Liver (tissue), 9 donors: ENCODE data around the gene TBC1D24. TPM values are rescaled to one million over a fixed set of nuclear protein-coding genes. Genes with fewer than 3 reads are reported as not detected.

Source experiments
- DNase-seq: peaks from one replicate; pipeline ENCODE4 v3.0.0-alpha.2; 2017; ENCODE audit warnings: low spot score
- H3K27ac ChIP-seq, 2 donors: one replicate each; pipeline ENCODE4 v1.7.0; 2013; ENCODE audit warnings: inconsistent platforms in 2 of 2, low read length in 2 of 2, control low read depth in 1 of 2, low read depth in 1 of 2, mild to moderate bottlenecking in 1 of 2
- H3K27me3 ChIP-seq, 4 donors: one replicate each; pipeline versions ENCODE4 v1.6.1 to v1.7.0; 2013; ENCODE audit warnings: low read length in 3 of 4, inconsistent platforms in 1 of 4, mild to moderate bottlenecking in 1 of 4, moderate library complexity in 1 of 4; ENCODE audit not compliant: control insufficient read depth in 4 of 4, insufficient read depth in 4 of 4
- H3K36me3 ChIP-seq, 4 donors: one replicate each; pipeline versions ENCODE4 v1.6.1 to v1.7.0; 2013; ENCODE audit warnings: low read length in 3 of 4, mild to moderate bottlenecking in 3 of 4, low read depth in 1 of 4, moderate library complexity in 1 of 4; ENCODE audit not compliant: control insufficient read depth in 4 of 4, insufficient read depth in 3 of 4
- H3K4me1 ChIP-seq, 4 donors: one replicate each; pipeline versions ENCODE4 v1.6.1 to v1.7.0; 2013; ENCODE audit warnings: low read length in 3 of 4, mild to moderate bottlenecking in 3 of 4, moderate library complexity in 1 of 4; ENCODE audit not compliant: control insufficient read depth in 4 of 4, insufficient read depth in 4 of 4
- H3K4me3 ChIP-seq, 3 donors: one replicate each; pipeline versions ENCODE4 v1.6.1 to v1.7.0; 2013; ENCODE audit warnings: low read length in 3 of 3, control low read depth in 1 of 3, low read depth in 1 of 3, mild to moderate bottlenecking in 1 of 3
- H3K9ac ChIP-seq, 2 donors: one replicate each; pipeline ENCODE4 v1.7.0; 2013; ENCODE audit warnings: low read length in 2 of 2, mild to moderate bottlenecking in 2 of 2, moderate library complexity in 2 of 2, control low read depth in 1 of 2, low read depth in 1 of 2
- H3K9me3 ChIP-seq, 4 donors: one replicate each; pipeline versions ENCODE4 v1.6.1 to v1.7.0; 2013; ENCODE audit warnings: low read length in 3 of 4; ENCODE audit not compliant: control insufficient read depth in 4 of 4
- ATF3 ChIP-seq: IDR thresholded peaks from 2 replicates; pipeline ENCODE4 v1.6.1; 2016; ENCODE audit warnings: antibody characterized with exemption
- CTCF ChIP-seq: fragments of 150-350 bp; IDR thresholded peaks from 2 replicates; pipeline ENCODE4 v1.5.1; 2017; ENCODE audit warnings: improper control_type of control experiment, low read depth, low read length; ENCODE audit not compliant: missing input control
- EGR1 ChIP-seq, 2 donors: IDR thresholded peaks; 2 replicates each; pipeline ENCODE4 v1.6.1; 2016 to 2018; ENCODE audit warnings: antibody characterized with exemption in 2 of 2, low read depth in 2 of 2
- FOXA1 ChIP-seq: IDR thresholded peaks from 2 replicates; pipeline ENCODE4 v1.6.1; 2016; ENCODE audit warnings: antibody characterized with exemption
- FOXA2 ChIP-seq: IDR thresholded peaks from 2 replicates; pipeline ENCODE4 v1.6.1; 2016; ENCODE audit warnings: antibody characterized with exemption
- GABPA ChIP-seq, 2 donors: IDR thresholded peaks in 1 of 2; conservative IDR thresholded peaks in 1 of 2; 2 replicates each; pipeline ENCODE4 v1.6.1; 2016; ENCODE audit warnings: antibody characterized with exemption in 2 of 2, mild to moderate bottlenecking in 1 of 2, moderate library complexity in 1 of 2
- HNF4G ChIP-seq: IDR thresholded peaks from 2 replicates; pipeline ENCODE4 v1.6.1; 2016; ENCODE audit warnings: antibody characterized with exemption
- JUND ChIP-seq, 2 donors: IDR thresholded peaks; 2 replicates each; pipeline ENCODE4 v1.6.1; 2016; ENCODE audit warnings: antibody characterized with exemption in 2 of 2
- MAX ChIP-seq: IDR thresholded peaks from 2 replicates; pipeline ENCODE4 v1.6.1; 2016; ENCODE audit warnings: antibody characterized with exemption
- NR2F2 ChIP-seq: IDR thresholded peaks from 2 replicates; pipeline ENCODE4 v1.6.1; 2016; ENCODE audit warnings: antibody characterized with exemption
- RAD21 ChIP-seq, 2 donors: IDR thresholded peaks; 2 replicates each; pipeline ENCODE4 v1.6.1; 2016; ENCODE audit warnings: antibody characterized with exemption in 2 of 2, mild to moderate bottlenecking in 2 of 2
- REST ChIP-seq: IDR thresholded peaks from 2 replicates; pipeline ENCODE4 v1.6.1; 2016; ENCODE audit warnings: antibody characterized with exemption, mild to moderate bottlenecking
- RXRA ChIP-seq, 2 donors: IDR thresholded peaks; 2 replicates each; pipeline ENCODE4 v1.6.1; 2017 to 2018; ENCODE audit warnings: antibody characterized with exemption in 2 of 2, mild to moderate bottlenecking in 1 of 2
- SP1 ChIP-seq: IDR thresholded peaks from 2 replicates; pipeline ENCODE4 v1.6.1; 2018; ENCODE audit warnings: antibody characterized with exemption, mild to moderate bottlenecking
- TAF1 ChIP-seq: conservative IDR thresholded peaks from 2 replicates; pipeline ENCODE4 v1.6.1; 2016; ENCODE audit warnings: antibody characterized with exemption, mild to moderate bottlenecking
- YY1 ChIP-seq: IDR thresholded peaks from 2 replicates; pipeline ENCODE4 v1.6.1; 2016; ENCODE audit warnings: antibody characterized with exemption, mild to moderate bottlenecking
- ZBTB33 ChIP-seq: IDR thresholded peaks from 2 replicates; pipeline ENCODE4 v1.6.1; 2016; ENCODE audit warnings: antibody characterized with exemption
- WGBS: extraction: QIAGEN DNeasy Blood & Tissue Kit; methylation state at CpG from one replicate; pipeline ENCODE4 v1.1.7; 2013; 5-methylcytosine and 5-hydroxymethylcytosine counted together
- polyA plus RNA-seq, 2 donors: library from polyadenylated mRNA; stranded (reverse) in 1 of 2; unstranded in 1 of 2; fragments of 200-250 nt in 1 of 2; fragments of >200 nt in 1 of 2; fragmentation: Nextera tagmentation in 1 of 2; extraction: Ambion mirVana in 1 of 2; gene quantifications; one replicate each; pipeline versions ENCODE4 v1.2.1 to v1.2.3, GENCODE V29; 2013 to 2015
- total RNA-seq, 2 donors: library from RNA; depleted of rRNA; stranded (reverse); fragments of >200 nt; gene quantifications; one replicate each; pipeline ENCODE4 v1.2.3, GENCODE V29; 2014
- donor health status: healthy.
- donor health status: healthy.
- donor health status: healthy.
- donor health status: healthy.
- donor health status: healthy.

Gene TBC1D24
- total and polyA plus RNA-seq, 4 donors = 8.4 to 22.3 (median 11.5) TPM

- Histone ChIP-seq H3K4me1 (peaks cover 26 to 76% (median 71%) of the 10 kb centered on the region in 4 donors), H3K27ac (peak overlapping the region in 1 of 2 donors; percentile 56), H3K27me3 (no peaks in the 10 kb centered on the region), H3K4me3 (no peak overlapping the region), H3K36me3 (peaks cover 0 to 2% (median 2%) of the 10 kb centered on the region in 4 donors), H3K9me3 (no peaks in the 10 kb centered on the region), H3K9ac (no peak overlapping the region)
- TF ChIP-seq HNF4G = no peak
- TF ChIP-seq EGR1 (IDR thresholded peaks at IDR 0.05; ENCODE audit: low read depth in 2 of 2) = no peak
- no peak for TF ChIP-seq RXRA (IDR thresholded peaks at IDR 0.05)
- no peak for TF ChIP-seq RAD21 (IDR thresholded peaks at IDR 0.05)
- no peak for DNase-seq
- 82% methylated on average over 39 of the region's 39 CpGs for WGBS
These were observed 44.1 kb downstream of the TBC1D24 start for GRCh38 chr16:2518823-2519710.

- no peak for DNase-seq
- Histone ChIP-seq H3K4me1 (peaks cover 29 to 81% (median 76%) of the 10 kb centered on the region in 4 donors), H3K27me3 (no peaks in the 10 kb centered on the region), H3K27ac (peak overlapping the region; percentile 28 to 56), H3K9me3 (no peaks in the 10 kb centered on the region), H3K9ac (no peak overlapping the region), H3K4me3 (peak overlapping the region in 1 of 3 donors; percentile 3), H3K36me3 (peaks cover 0 to 2% (median 2%) of the 10 kb centered on the region in 4 donors)
- TF ChIP-seq GABPA (IDR thresholded peaks at IDR 0.05 in 1 of 2, conservative IDR thresholded peaks at IDR 0.05 in 1 of 2) = no peak
- no peak for TF ChIP-seq RXRA (IDR thresholded peaks at IDR 0.05)
- no peak for TF ChIP-seq FOXA1
- TF ChIP-seq HNF4G = no peak
- no peak for TF ChIP-seq ATF3
- no peak for TF ChIP-seq TAF1
- no peak for TF ChIP-seq CTCF
- no peak for TF ChIP-seq YY1
- no peak for TF ChIP-seq RAD21 (IDR thresholded peaks at IDR 0.05)
- no peak for TF ChIP-seq MAX
- no peak for TF ChIP-seq REST
- TF ChIP-seq ZBTB33 = no peak
- TF ChIP-seq JUND (IDR thresholded peaks at IDR 0.05) = no peak
- TF ChIP-seq FOXA2 = no peak
- no peak for TF ChIP-seq NR2F2
- TF ChIP-seq SP1 = no peak
- WGBS = 64% methylated on average over 22 of the region's 22 CpGs
These were observed 44.8 kb downstream of the TBC1D24 start for GRCh38 chr16:2519711-2520080.
